Liver (tissue), 9 donors: ENCODE data around the gene CACNG4. TPM values are rescaled to one million over a fixed set of nuclear protein-coding genes. Genes with fewer than 3 reads are reported as not detected.

Experiments used
- DNase-seq: peaks from one replicate; pipeline ENCODE4 v3.0.0-alpha.2; 2017; ENCODE audit warnings: low spot score
- H3K27ac ChIP-seq, 2 donors: one replicate each; pipeline ENCODE4 v1.7.0; 2013; ENCODE audit warnings: inconsistent platforms in 2 of 2, low read length in 2 of 2, control low read depth in 1 of 2, low read depth in 1 of 2, mild to moderate bottlenecking in 1 of 2
- H3K27me3 ChIP-seq, 4 donors: one replicate each; pipeline versions ENCODE4 v1.6.1 to v1.7.0; 2013; ENCODE audit warnings: low read length in 3 of 4, inconsistent platforms in 1 of 4, mild to moderate bottlenecking in 1 of 4, moderate library complexity in 1 of 4; ENCODE audit not compliant: control insufficient read depth in 4 of 4, insufficient read depth in 4 of 4
- H3K36me3 ChIP-seq, 4 donors: one replicate each; pipeline versions ENCODE4 v1.6.1 to v1.7.0; 2013; ENCODE audit warnings: low read length in 3 of 4, mild to moderate bottlenecking in 3 of 4, low read depth in 1 of 4, moderate library complexity in 1 of 4; ENCODE audit not compliant: control insufficient read depth in 4 of 4, insufficient read depth in 3 of 4
- H3K4me1 ChIP-seq, 4 donors: one replicate each; pipeline versions ENCODE4 v1.6.1 to v1.7.0; 2013; ENCODE audit warnings: low read length in 3 of 4, mild to moderate bottlenecking in 3 of 4, moderate library complexity in 1 of 4; ENCODE audit not compliant: control insufficient read depth in 4 of 4, insufficient read depth in 4 of 4
- H3K4me3 ChIP-seq, 3 donors: one replicate each; pipeline versions ENCODE4 v1.6.1 to v1.7.0; 2013; ENCODE audit warnings: low read length in 3 of 3, control low read depth in 1 of 3, low read depth in 1 of 3, mild to moderate bottlenecking in 1 of 3
- H3K9ac ChIP-seq, 2 donors: one replicate each; pipeline ENCODE4 v1.7.0; 2013; ENCODE audit warnings: low read length in 2 of 2, mild to moderate bottlenecking in 2 of 2, moderate library complexity in 2 of 2, control low read depth in 1 of 2, low read depth in 1 of 2
- H3K9me3 ChIP-seq, 4 donors: one replicate each; pipeline versions ENCODE4 v1.6.1 to v1.7.0; 2013; ENCODE audit warnings: low read length in 3 of 4; ENCODE audit not compliant: control insufficient read depth in 4 of 4
- ATF3 ChIP-seq: IDR thresholded peaks from 2 replicates; pipeline ENCODE4 v1.6.1; 2016; ENCODE audit warnings: antibody characterized with exemption
- CTCF ChIP-seq: fragments of 150-350 bp; IDR thresholded peaks from 2 replicates; pipeline ENCODE4 v1.5.1; 2017; ENCODE audit warnings: improper control_type of control experiment, low read depth, low read length; ENCODE audit not compliant: missing input control
- EGR1 ChIP-seq, 2 donors: IDR thresholded peaks; 2 replicates each; pipeline ENCODE4 v1.6.1; 2016 to 2018; ENCODE audit warnings: antibody characterized with exemption in 2 of 2, low read depth in 2 of 2
- HNF4A ChIP-seq, 2 donors: conservative IDR thresholded peaks; 2 replicates each; pipeline ENCODE4 v1.6.1; 2016; ENCODE audit warnings: antibody characterized with exemption in 2 of 2, mild to moderate bottlenecking in 2 of 2
- HNF4G ChIP-seq: IDR thresholded peaks from 2 replicates; pipeline ENCODE4 v1.6.1; 2016; ENCODE audit warnings: antibody characterized with exemption
- JUND ChIP-seq, 2 donors: IDR thresholded peaks; 2 replicates each; pipeline ENCODE4 v1.6.1; 2016; ENCODE audit warnings: antibody characterized with exemption in 2 of 2
- MAX ChIP-seq: IDR thresholded peaks from 2 replicates; pipeline ENCODE4 v1.6.1; 2016; ENCODE audit warnings: antibody characterized with exemption
- NR2F2 ChIP-seq: IDR thresholded peaks from 2 replicates; pipeline ENCODE4 v1.6.1; 2016; ENCODE audit warnings: antibody characterized with exemption
- RAD21 ChIP-seq, 2 donors: IDR thresholded peaks; 2 replicates each; pipeline ENCODE4 v1.6.1; 2016; ENCODE audit warnings: antibody characterized with exemption in 2 of 2, mild to moderate bottlenecking in 2 of 2
- REST ChIP-seq: IDR thresholded peaks from 2 replicates; pipeline ENCODE4 v1.6.1; 2016; ENCODE audit warnings: antibody characterized with exemption, mild to moderate bottlenecking
- RXRA ChIP-seq, 2 donors: IDR thresholded peaks; 2 replicates each; pipeline ENCODE4 v1.6.1; 2017 to 2018; ENCODE audit warnings: antibody characterized with exemption in 2 of 2, mild to moderate bottlenecking in 1 of 2
- SP1 ChIP-seq: IDR thresholded peaks from 2 replicates; pipeline ENCODE4 v1.6.1; 2018; ENCODE audit warnings: antibody characterized with exemption, mild to moderate bottlenecking
- TAF1 ChIP-seq: conservative IDR thresholded peaks from 2 replicates; pipeline ENCODE4 v1.6.1; 2016; ENCODE audit warnings: antibody characterized with exemption, mild to moderate bottlenecking
- YY1 ChIP-seq: IDR thresholded peaks from 2 replicates; pipeline ENCODE4 v1.6.1; 2016; ENCODE audit warnings: antibody characterized with exemption, mild to moderate bottlenecking
- WGBS: extraction: QIAGEN DNeasy Blood & Tissue Kit; methylation state at CpG from one replicate; pipeline ENCODE4 v1.1.7; 2013; 5-methylcytosine and 5-hydroxymethylcytosine counted together
- polyA plus RNA-seq, 2 donors: library from polyadenylated mRNA; stranded (reverse) in 1 of 2; unstranded in 1 of 2; fragments of 200-250 nt in 1 of 2; fragments of >200 nt in 1 of 2; fragmentation: Nextera tagmentation in 1 of 2; extraction: Ambion mirVana in 1 of 2; gene quantifications; one replicate each; pipeline versions ENCODE4 v1.2.1 to v1.2.3, GENCODE V29; 2013 to 2015
- total RNA-seq, 2 donors: library from RNA; depleted of rRNA; stranded (reverse); fragments of >200 nt; gene quantifications; one replicate each; pipeline ENCODE4 v1.2.3, GENCODE V29; 2014
- TF ChIP-seq, protein P1 (sequence below): IDR thresholded peaks from 2 replicates; pipeline ENCODE4 v1.6.1; 2016; ENCODE audit warnings: antibody characterized with exemption
- donor health status: healthy.
- donor health status: healthy.
- donor health status: healthy.
- donor health status: healthy.
- donor health status: healthy.

Gene CACNG4
- total and polyA plus RNA-seq, 4 donors: 0.02 to 0.09 (median 0.08) TPM; not detected in 1

DNA sequence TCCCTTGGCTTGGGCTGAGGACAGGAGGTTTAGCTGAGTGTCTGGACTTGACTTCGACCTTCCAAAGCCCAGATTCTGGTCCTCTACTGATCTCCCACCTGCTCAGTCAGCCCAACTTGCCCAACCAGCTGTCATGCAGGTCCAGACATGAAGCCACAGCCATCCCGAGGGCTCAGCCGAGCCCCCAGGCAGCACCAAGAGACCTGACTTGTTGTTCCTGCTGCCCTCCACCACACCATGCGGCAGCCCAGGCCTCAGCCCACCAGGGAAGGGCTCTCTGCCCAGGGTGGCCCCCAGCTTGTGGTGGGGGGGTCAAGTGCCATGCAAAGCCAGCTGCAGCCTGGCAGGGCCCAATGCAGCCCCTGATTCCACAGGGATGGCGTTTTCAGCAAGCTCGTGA lies 17.2 kb upstream of the CACNG4 start:
- 92% methylated on average over 6 of the region's 6 CpGs for WGBS

More for the DNA sequence above, 17.2 kb upstream of the CACNG4 start:
- DNase-seq: no peak
- no peak overlapping the region for H3K9ac ChIP-seq
- TF ChIP-seq NR2F2 (no peak), HNF4G (no peak), RAD21 (IDR thresholded peaks at IDR 0.05) (no peak), REST (no peak), TAF1 (no peak), YY1 (no peak), JUND (IDR thresholded peaks at IDR 0.05) (no peak), ATF3 (no peak), EGR1 (IDR thresholded peaks at IDR 0.05; ENCODE audit: low read depth in 2 of 2) (no peak), RXRA (IDR thresholded peaks at IDR 0.05) (no peak), CTCF (no peak), MAX (no peak), SP1 (no peak), HNF4A (conservative IDR thresholded peaks at IDR 0.05) (no peak)
- TF ChIP-seq, protein P1, sequence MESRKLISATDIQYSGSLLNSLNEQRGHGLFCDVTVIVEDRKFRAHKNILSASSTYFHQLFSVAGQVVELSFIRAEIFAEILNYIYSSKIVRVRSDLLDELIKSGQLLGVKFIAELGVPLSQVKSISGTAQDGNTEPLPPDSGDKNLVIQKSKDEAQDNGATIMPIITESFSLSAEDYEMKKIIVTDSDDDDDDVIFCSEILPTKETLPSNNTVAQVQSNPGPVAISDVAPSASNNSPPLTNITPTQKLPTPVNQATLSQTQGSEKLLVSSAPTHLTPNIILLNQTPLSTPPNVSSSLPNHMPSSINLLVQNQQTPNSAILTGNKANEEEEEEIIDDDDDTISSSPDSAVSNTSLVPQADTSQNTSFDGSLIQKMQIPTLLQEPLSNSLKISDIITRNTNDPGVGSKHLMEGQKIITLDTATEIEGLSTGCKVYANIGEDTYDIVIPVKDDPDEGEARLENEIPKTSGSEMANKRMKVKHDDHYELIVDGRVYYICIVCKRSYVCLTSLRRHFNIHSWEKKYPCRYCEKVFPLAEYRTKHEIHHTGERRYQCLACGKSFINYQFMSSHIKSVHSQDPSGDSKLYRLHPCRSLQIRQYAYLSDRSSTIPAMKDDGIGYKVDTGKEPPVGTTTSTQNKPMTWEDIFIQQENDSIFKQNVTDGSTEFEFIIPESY: no peak
- H3K4me1 ChIP-seq: no peaks in the 10 kb centered on the region
- no peak overlapping the region for H3K27ac ChIP-seq
- no peaks in the 10 kb centered on the region for H3K9me3 ChIP-seq
- no peaks in the 10 kb centered on the region for H3K27me3 ChIP-seq
- H3K36me3 ChIP-seq: no peaks in the 10 kb centered on the region
- H3K4me3 ChIP-seq: no peak overlapping the region
